ENCODE data around the gene ABHD8. TPM values are rescaled to one million over a fixed set of nuclear protein-coding genes. Genes with fewer than 3 reads are reported as not detected.
A peak's percentile ranks its signal among the peaks of the same experiment; 100 is the strongest.

The ABHD8 gene
- total and polyA plus RNA-seq, 4 donors, result 9.8 to 11.6 (median 10.8) TPM

GRCh38 chr19:17305517-17306284 is 2.5 kb upstream of the ABHD8 start, which contains the start of gene MRPL34:
TSS of gene MRPL34 (plus strand) at chr19:17305872. CDS start at chr19:17305893, 21 bp downstream.
- intact Hi-C loops (cut with DNase I), result loop anchor here in 1 of 2 donors (2.0 kb wide), 1 partner anchor 31 kb away; the partner anchor contains the start of gene GTPBP3
- ATAC-seq (ENCODE audit: low FRiP score), result peak; percentile 80
- no peaks in the 10 kb centered on the region for H3K4me1 ChIP-seq (ENCODE audit: control insufficient read depth in 1 of 2, insufficient read depth in 2 of 2, low read length in 2 of 2)

GRCh38 chr19:17305216-17305516 is 1.9 kb upstream of the ABHD8 start:
- H3K27ac ChIP-seq (ENCODE audit: low read depth in 1 of 2, low read length in 2 of 2), result peak overlapping the region in 1 of 2 donors; percentile 27
- no peaks in the 10 kb centered on the region for H3K36me3 ChIP-seq (ENCODE audit: control insufficient read depth in 1 of 2, insufficient read depth in 2 of 2, low read length in 1 of 2)
- ATAC-seq (ENCODE audit: low FRiP score) (no peak), DNase-seq (no peak)
- H3K27me3 ChIP-seq (ENCODE audit: control insufficient read depth in 1 of 2, insufficient read depth in 2 of 2, low read length in 1 of 2), result no peaks in the 10 kb centered on the region
- intact Hi-C loops (cut with DNase I), result loop anchor here in 1 of 2 donors (2.0 kb wide), 1 partner anchor 32 kb away; the partner anchor contains the start of gene GTPBP3
- WGBS, 2 donors, result 5% methylated on average over 7 of the region's 7 CpGs
- no peaks in the 10 kb centered on the region for H3K4me1 ChIP-seq (ENCODE audit: control insufficient read depth in 1 of 2, insufficient read depth in 2 of 2, low read length in 2 of 2)
- no peaks in the 10 kb centered on the region for H3K9me3 ChIP-seq (ENCODE audit: control insufficient read depth, low read length)
- H3K4me3 ChIP-seq (ENCODE audit: low read length in 2 of 2), result no peak overlapping the region

More at GRCh38 chr19:17305517-17306284, 2.5 kb upstream of the ABHD8 start, which contains the start of gene MRPL34:
- peak within 1 kb of the TSS in 1 of 2 donors; percentile 68 for H3K27ac ChIP-seq (ENCODE audit: low read depth in 1 of 2, low read length in 2 of 2)
- H3K4me3 ChIP-seq (ENCODE audit: low read length in 2 of 2), result peak within 1 kb of the TSS; percentile 20 to 53
- H3K36me3 ChIP-seq (ENCODE audit: control insufficient read depth in 1 of 2, insufficient read depth in 2 of 2, low read length in 1 of 2), result no peaks in the 10 kb centered on the region
- H3K9me3 ChIP-seq (ENCODE audit: control insufficient read depth, low read length), result no peaks in the 10 kb centered on the region
- 0% methylated on average over 55 of the region's 55 CpGs for WGBS, 2 donors
- DNase-seq, result peak; percentile 97 to 98
- no peaks in the 10 kb centered on the region for H3K27me3 ChIP-seq (ENCODE audit: control insufficient read depth in 1 of 2, insufficient read depth in 2 of 2, low read length in 1 of 2)

GRCh38 chr19:17304386-17305215 is 1.4 kb upstream of the ABHD8 start:
- Histone ChIP-seq H3K27ac (ENCODE audit: low read depth in 1 of 2, low read length in 2 of 2) (peak overlapping the region in 1 of 2 donors; percentile 13), H3K4me1 (ENCODE audit: control insufficient read depth in 1 of 2, insufficient read depth in 2 of 2, low read length in 2 of 2) (no peaks in the 10 kb centered on the region), H3K27me3 (ENCODE audit: control insufficient read depth in 1 of 2, insufficient read depth in 2 of 2, low read length in 1 of 2) (no peaks in the 10 kb centered on the region), H3K36me3 (ENCODE audit: control insufficient read depth in 1 of 2, insufficient read depth in 2 of 2, low read length in 1 of 2) (no peaks in the 10 kb centered on the region), H3K4me3 (ENCODE audit: low read length in 2 of 2) (no peak overlapping the region), H3K9me3 (ENCODE audit: control insufficient read depth, low read length) (no peaks in the 10 kb centered on the region)
- intact Hi-C loops (cut with DNase I), result loop anchor here in 1 of 2 donors (2.0 to 5.0 kb wide), 2 partner anchors 32 to 88 kb away; partner anchors contain the start of genes CCDC194 and GTPBP3
- ATAC-seq (ENCODE audit: low FRiP score) (no peak), DNase-seq (peak in 1 of 2 donors; percentile 43)
- 46% methylated on average over 12 of the region's 12 CpGs for WGBS, 2 donors

GRCh38 chr19:17303940-17304267 is 679 bp upstream of the ABHD8 start:
- no peaks in the 10 kb centered on the region for H3K27me3 ChIP-seq (ENCODE audit: control insufficient read depth in 1 of 2, insufficient read depth in 2 of 2, low read length in 1 of 2)
- ATAC-seq (ENCODE audit: low FRiP score), result no peak
- no peak overlapping the region for H3K27ac ChIP-seq (ENCODE audit: low read depth in 1 of 2, low read length in 2 of 2)
- H3K4me1 ChIP-seq (ENCODE audit: control insufficient read depth in 1 of 2, insufficient read depth in 2 of 2, low read length in 2 of 2), result no peaks in the 10 kb centered on the region
- WGBS, 2 donors, result 51 to 58% methylated on average over 12 of the region's 12 CpGs
- H3K9me3 ChIP-seq (ENCODE audit: control insufficient read depth, low read length), result no peaks in the 10 kb centered on the region
- H3K36me3 ChIP-seq (ENCODE audit: control insufficient read depth in 1 of 2, insufficient read depth in 2 of 2, low read length in 1 of 2), result no peaks in the 10 kb centered on the region
- no peak for DNase-seq
- no peak overlapping the region for H3K4me3 ChIP-seq (ENCODE audit: low read length in 2 of 2)
- intact Hi-C loops (cut with DNase I), result loop anchor here in 1 of 2 donors (2.0 to 5.0 kb wide), 2 partner anchors 33 to 88 kb away; partner anchors contain the start of genes CCDC194 and GTPBP3

- no peaks in the 10 kb centered on the region for H3K36me3 ChIP-seq (ENCODE audit: control insufficient read depth in 1 of 2, insufficient read depth in 2 of 2, low read length in 1 of 2)
- ATAC-seq (ENCODE audit: low FRiP score) (peak; percentile 2), DNase-seq (peak in 1 of 2 donors; percentile 75)
- intact Hi-C loops (cut with DNase I), result loop anchor here in 1 of 2 donors (5.0 kb wide), 1 partner anchor 90 kb away; the partner anchor contains the start of gene CCDC194
- no peaks in the 10 kb centered on the region for H3K4me1 ChIP-seq (ENCODE audit: control insufficient read depth in 1 of 2, insufficient read depth in 2 of 2, low read length in 2 of 2)
- H3K27me3 ChIP-seq (ENCODE audit: control insufficient read depth in 1 of 2, insufficient read depth in 2 of 2, low read length in 1 of 2), result no peaks in the 10 kb centered on the region
- 10 to 12% methylated on average over 23 to 29 of the region's 29 CpGs for WGBS, 2 donors
- H3K4me3 ChIP-seq (ENCODE audit: low read length in 2 of 2), result peak overlapping the region; percentile 31 to 49
- H3K27ac ChIP-seq (ENCODE audit: low read depth in 1 of 2, low read length in 2 of 2), result no peak overlapping the region
- H3K9me3 ChIP-seq (ENCODE audit: control insufficient read depth, low read length), result no peaks in the 10 kb centered on the region
Observed at GRCh38 chr19:17302391-17303166, 646 bp downstream of the ABHD8 start.

GRCh38 chr19:17300992-17301619 is 2.1 kb downstream of the ABHD8 start:
- DNase-seq (peak in 1 of 2 donors; percentile 75), ATAC-seq (ENCODE audit: low FRiP score) (no peak)
- H3K4me3 ChIP-seq (ENCODE audit: low read length in 2 of 2), result no peak overlapping the region
- intact Hi-C loops (cut with DNase I), result loop anchor here in 1 of 2 donors (5.0 kb wide), 1 partner anchor 91 kb away; the partner anchor contains the start of gene CCDC194
- WGBS, 2 donors, result 95 to 96% methylated on average over 49 to 51 of the region's 51 CpGs
- no peaks in the 10 kb centered on the region for H3K27me3 ChIP-seq (ENCODE audit: control insufficient read depth in 1 of 2, insufficient read depth in 2 of 2, low read length in 1 of 2)
- no peaks in the 10 kb centered on the region for H3K4me1 ChIP-seq (ENCODE audit: control insufficient read depth in 1 of 2, insufficient read depth in 2 of 2, low read length in 2 of 2)
- H3K27ac ChIP-seq (ENCODE audit: low read depth in 1 of 2, low read length in 2 of 2), result no peak overlapping the region
- no peaks in the 10 kb centered on the region for H3K9me3 ChIP-seq (ENCODE audit: control insufficient read depth, low read length)
- no peaks in the 10 kb centered on the region for H3K36me3 ChIP-seq (ENCODE audit: control insufficient read depth in 1 of 2, insufficient read depth in 2 of 2, low read length in 1 of 2)

GRCh38 chr19:17296976-17297375 is 6.2 kb downstream of the ABHD8 start:
- no peaks in the 10 kb centered on the region for H3K27me3 ChIP-seq (ENCODE audit: control insufficient read depth in 1 of 2, insufficient read depth in 2 of 2, low read length in 1 of 2)
- no peaks in the 10 kb centered on the region for H3K36me3 ChIP-seq (ENCODE audit: control insufficient read depth in 1 of 2, insufficient read depth in 2 of 2, low read length in 1 of 2)
- H3K4me3 ChIP-seq (ENCODE audit: low read length in 2 of 2), result no peak overlapping the region
- WGBS, 2 donors, result 79 to 84% methylated on average over 6 of the region's 6 CpGs
- DNase-seq, result no peak
- ATAC-seq (ENCODE audit: low FRiP score), result no peak
- no peak overlapping the region for H3K27ac ChIP-seq (ENCODE audit: low read depth in 1 of 2, low read length in 2 of 2)
- intact Hi-C loops (cut with DNase I), result no loop called here
- no peaks in the 10 kb centered on the region for H3K4me1 ChIP-seq (ENCODE audit: control insufficient read depth in 1 of 2, insufficient read depth in 2 of 2, low read length in 2 of 2)
- H3K9me3 ChIP-seq (ENCODE audit: control insufficient read depth, low read length), result no peaks in the 10 kb centered on the region

- intact Hi-C loops (cut with DNase I), result no loop called here
- Histone ChIP-seq H3K27ac (ENCODE audit: low read depth in 1 of 2, low read length in 2 of 2) (no peak overlapping the region), H3K9me3 (ENCODE audit: control insufficient read depth, low read length) (no peaks in the 10 kb centered on the region), H3K4me3 (ENCODE audit: low read length in 2 of 2) (no peak overlapping the region), H3K36me3 (ENCODE audit: control insufficient read depth in 1 of 2, insufficient read depth in 2 of 2, low read length in 1 of 2) (no peaks in the 10 kb centered on the region), H3K27me3 (ENCODE audit: control insufficient read depth in 1 of 2, insufficient read depth in 2 of 2, low read length in 1 of 2) (no peaks in the 10 kb centered on the region), H3K4me1 (ENCODE audit: control insufficient read depth in 1 of 2, insufficient read depth in 2 of 2, low read length in 2 of 2) (no peaks in the 10 kb centered on the region)
- DNase-seq (no peak), ATAC-seq (ENCODE audit: low FRiP score) (no peak)
- 70 to 79% methylated on average over 4 of the region's 4 CpGs for WGBS, 2 donors
Observed at GRCh38 chr19:17296273-17296672, 7.0 kb downstream of the ABHD8 start.

Measured in aorta (tissue), 5 donors.